GM10266 (cell line): ENCODE measurements around the gene MRGPRD.

ENCODE experiments used
- DNase-seq: peaks from one replicate; pipeline ENCODE4 v3.0.0; 2012; ENCODE audit errors: extremely low spot score
- CTCF ChIP-seq: IDR thresholded peaks from 2 replicates; pipeline ENCODE4 v1.5.1; 2012; ENCODE audit warnings: mild to moderate bottlenecking, low read depth; ENCODE audit not compliant: control insufficient read depth, insufficient read depth; ENCODE audit errors: missing control alignments

The MRGPRD gene

GRCh38 chr11:68997124-68997994 is 16.6 kb upstream of the MRGPRD start:
- no peak for TF ChIP-seq CTCF
- no peak for DNase-seq

- no peak for TF ChIP-seq CTCF
- no peak for DNase-seq
Measured at GRCh38 chr11:68996376-68997123, 15.8 kb upstream of the MRGPRD start.

- no peak for TF ChIP-seq CTCF
- no peak for DNase-seq
Measured at GRCh38 chr11:68994894-68995285, 14.1 kb upstream of the MRGPRD start.

GRCh38 chr11:68994161-68994893 is 13.5 kb upstream of the MRGPRD start:
- DNase-seq, result no peak
- TF ChIP-seq CTCF, result no peak

GRCh38 chr11:68993546-68993945 is 12.8 kb upstream of the MRGPRD start:
- DNase-seq, result no peak
- TF ChIP-seq CTCF, result no peak

GRCh38 chr11:68992743-68993255 is 12.0 kb upstream of the MRGPRD start:
- no peak for TF ChIP-seq CTCF
- no peak for DNase-seq
